PFSK-1 (cell line): ENCODE data around the gene THSD4.

ENCODE experiments used
- FOXP2 ChIP-seq: optimal IDR thresholded peaks from 2 replicates; pipeline ENCODE3; 2011; ENCODE audit warnings: borderline replicate concordance, control low read depth, inconsistent platforms; ENCODE audit not compliant: insufficient read depth; ENCODE audit errors: extremely low read length, extremely low read depth
- POLR2AphosphoS5 ChIP-seq: IDR thresholded peaks from 2 replicates; pipeline ENCODE4 v1.6.1; 2012; ENCODE audit warnings: low read depth, mild to moderate bottlenecking, control low read depth, low read length, moderate library complexity
- SIN3A ChIP-seq: IDR thresholded peaks from 2 replicates; pipeline ENCODE4 v1.6.1; 2012; ENCODE audit warnings: mild to moderate bottlenecking, low read length, moderate library complexity, borderline replicate concordance; ENCODE audit not compliant: insufficient read depth
- TAF1 ChIP-seq: IDR thresholded peaks from 2 replicates; pipeline ENCODE4 v1.6.1; 2012; ENCODE audit warnings: low read length, control low read depth, borderline replicate concordance; ENCODE audit not compliant: insufficient read depth
- TF ChIP-seq, protein P1 (sequence below), 2 experiments: IDR thresholded peaks; 2 replicates each; pipeline versions ENCODE4 v1.6.1 to v1.8.0; 2011 to 2012; ENCODE audit warnings: low read depth in 2 of 2, low read length in 2 of 2, control low read depth in 1 of 2, inconsistent platforms in 1 of 2, mild to moderate bottlenecking in 1 of 2, moderate library complexity in 1 of 2; ENCODE audit not compliant: insufficient read depth in 1 of 2

Gene THSD4

DNA sequence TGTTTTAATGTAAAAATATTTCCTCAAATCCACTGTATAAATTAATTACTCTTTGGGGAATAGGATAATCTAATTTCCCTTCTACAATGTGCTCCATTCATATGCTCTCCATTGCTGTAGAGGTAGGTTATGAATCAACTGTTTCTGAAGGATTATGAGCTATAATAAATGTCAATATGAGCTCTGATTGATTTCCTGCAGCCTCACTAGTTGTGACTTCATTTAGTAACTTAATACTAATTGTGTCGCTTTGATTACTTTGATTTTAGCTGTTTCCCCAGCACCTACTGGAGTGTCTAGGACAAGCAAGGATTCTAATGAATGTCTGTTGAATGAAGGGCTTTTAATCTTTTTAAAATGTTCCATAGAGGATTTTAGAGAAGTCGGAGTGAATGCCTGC is 458.3 kb downstream of the THSD4 start:
- no peak for TF ChIP-seq FOXP2
- no peak for TF ChIP-seq TAF1
- TF ChIP-seq, protein P1, sequence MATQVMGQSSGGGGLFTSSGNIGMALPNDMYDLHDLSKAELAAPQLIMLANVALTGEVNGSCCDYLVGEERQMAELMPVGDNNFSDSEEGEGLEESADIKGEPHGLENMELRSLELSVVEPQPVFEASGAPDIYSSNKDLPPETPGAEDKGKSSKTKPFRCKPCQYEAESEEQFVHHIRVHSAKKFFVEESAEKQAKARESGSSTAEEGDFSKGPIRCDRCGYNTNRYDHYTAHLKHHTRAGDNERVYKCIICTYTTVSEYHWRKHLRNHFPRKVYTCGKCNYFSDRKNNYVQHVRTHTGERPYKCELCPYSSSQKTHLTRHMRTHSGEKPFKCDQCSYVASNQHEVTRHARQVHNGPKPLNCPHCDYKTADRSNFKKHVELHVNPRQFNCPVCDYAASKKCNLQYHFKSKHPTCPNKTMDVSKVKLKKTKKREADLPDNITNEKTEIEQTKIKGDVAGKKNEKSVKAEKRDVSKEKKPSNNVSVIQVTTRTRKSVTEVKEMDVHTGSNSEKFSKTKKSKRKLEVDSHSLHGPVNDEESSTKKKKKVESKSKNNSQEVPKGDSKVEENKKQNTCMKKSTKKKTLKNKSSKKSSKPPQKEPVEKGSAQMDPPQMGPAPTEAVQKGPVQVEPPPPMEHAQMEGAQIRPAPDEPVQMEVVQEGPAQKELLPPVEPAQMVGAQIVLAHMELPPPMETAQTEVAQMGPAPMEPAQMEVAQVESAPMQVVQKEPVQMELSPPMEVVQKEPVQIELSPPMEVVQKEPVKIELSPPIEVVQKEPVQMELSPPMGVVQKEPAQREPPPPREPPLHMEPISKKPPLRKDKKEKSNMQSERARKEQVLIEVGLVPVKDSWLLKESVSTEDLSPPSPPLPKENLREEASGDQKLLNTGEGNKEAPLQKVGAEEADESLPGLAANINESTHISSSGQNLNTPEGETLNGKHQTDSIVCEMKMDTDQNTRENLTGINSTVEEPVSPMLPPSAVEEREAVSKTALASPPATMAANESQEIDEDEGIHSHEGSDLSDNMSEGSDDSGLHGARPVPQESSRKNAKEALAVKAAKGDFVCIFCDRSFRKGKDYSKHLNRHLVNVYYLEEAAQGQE (IDR thresholded peaks at IDR 0.05; ENCODE audit: insufficient read depth in 1 of 2, low read depth in 2 of 2, low read length in 2 of 2) = no peak
- no peak for TF ChIP-seq POLR2AphosphoS5
- no peak for TF ChIP-seq SIN3A

DNA sequence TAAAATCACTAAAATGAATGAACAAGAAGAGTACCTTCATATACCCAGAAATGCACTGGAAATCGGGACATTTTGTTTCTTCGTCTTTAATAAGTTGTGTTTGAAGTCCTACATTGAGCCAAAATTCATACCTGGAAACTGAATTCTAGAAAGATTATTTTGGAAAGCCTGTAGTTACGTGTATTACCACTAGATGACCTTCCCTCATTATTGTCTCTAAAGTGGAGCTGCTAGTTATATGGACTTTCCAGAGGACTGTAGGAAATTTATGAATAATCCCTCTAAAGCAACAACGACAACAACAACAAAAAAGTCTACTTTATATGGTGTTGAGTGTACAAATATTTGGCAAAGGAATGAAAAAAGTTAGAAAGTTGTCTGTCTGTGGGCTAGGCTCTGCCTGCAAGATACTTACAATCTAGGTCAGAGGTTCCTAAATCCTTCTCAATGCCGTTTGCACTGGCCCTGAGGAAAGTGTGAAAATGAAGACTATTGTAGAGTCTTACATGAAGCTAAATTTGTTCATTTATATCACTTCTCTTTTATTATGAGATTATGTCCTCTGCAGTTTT is 460.3 kb downstream of the THSD4 start:
- TF ChIP-seq, protein P1 (IDR thresholded peaks at IDR 0.05; ENCODE audit: insufficient read depth in 1 of 2, low read depth in 2 of 2, low read length in 2 of 2) = no peak
- no peak for TF ChIP-seq FOXP2
- no peak for TF ChIP-seq POLR2AphosphoS5
- TF ChIP-seq SIN3A = no peak
- no peak for TF ChIP-seq TAF1

DNA sequence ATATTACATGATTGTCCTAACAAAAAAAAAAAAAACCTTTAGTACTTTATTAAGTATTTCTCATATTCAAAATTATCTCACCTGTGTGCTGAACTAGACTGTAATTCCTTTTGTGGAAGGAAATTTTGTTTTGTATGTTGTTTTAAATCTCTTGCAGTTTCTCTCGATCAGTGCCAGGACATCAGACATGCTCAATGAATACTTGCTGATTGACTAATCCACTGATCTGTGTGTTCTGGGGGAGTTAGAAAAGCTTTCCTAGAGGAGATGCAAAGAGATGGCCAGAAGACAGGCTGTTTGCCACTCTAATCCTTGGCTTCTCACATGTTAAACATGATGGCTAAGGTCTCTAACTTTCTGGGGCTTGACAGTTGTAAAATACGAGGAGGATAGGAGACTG is 461.8 kb downstream of the THSD4 start:
- TF ChIP-seq POLR2AphosphoS5 = no peak
- TF ChIP-seq SIN3A = no peak
- TF ChIP-seq, protein P1 (IDR thresholded peaks at IDR 0.05; ENCODE audit: insufficient read depth in 1 of 2, low read depth in 2 of 2, low read length in 2 of 2) = no peak
- no peak for TF ChIP-seq FOXP2
- no peak for TF ChIP-seq TAF1

DNA sequence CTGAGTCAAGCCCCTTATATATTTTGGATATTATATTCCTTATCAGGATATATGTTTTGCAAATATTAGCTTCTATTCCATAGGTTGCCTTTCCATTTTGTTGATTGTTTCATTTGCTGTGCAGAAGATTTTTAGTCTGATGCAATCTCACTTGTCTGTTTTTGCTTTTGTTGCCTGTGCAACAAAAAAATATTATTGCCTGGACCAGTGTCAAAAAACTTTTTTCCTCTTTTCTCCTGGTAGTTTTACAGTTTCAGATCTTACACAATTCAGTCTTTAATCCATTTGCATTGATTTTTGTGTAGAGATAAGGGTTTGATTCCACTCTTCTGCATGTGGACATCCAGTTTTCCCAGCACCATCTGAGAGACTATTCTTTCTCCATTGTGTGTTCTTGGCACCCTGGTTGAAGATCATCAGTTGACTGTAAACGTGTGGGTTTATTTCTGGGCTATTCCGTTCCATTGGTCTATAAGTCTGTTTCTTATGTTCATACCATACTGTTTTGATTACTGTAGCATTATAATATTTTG is 466.2 kb downstream of the THSD4 start:
- TF ChIP-seq FOXP2 = no peak
- TF ChIP-seq POLR2AphosphoS5 = no peak
- TF ChIP-seq, protein P1 (IDR thresholded peaks at IDR 0.05; ENCODE audit: insufficient read depth in 1 of 2, low read depth in 2 of 2, low read length in 2 of 2) = no peak

DNA sequence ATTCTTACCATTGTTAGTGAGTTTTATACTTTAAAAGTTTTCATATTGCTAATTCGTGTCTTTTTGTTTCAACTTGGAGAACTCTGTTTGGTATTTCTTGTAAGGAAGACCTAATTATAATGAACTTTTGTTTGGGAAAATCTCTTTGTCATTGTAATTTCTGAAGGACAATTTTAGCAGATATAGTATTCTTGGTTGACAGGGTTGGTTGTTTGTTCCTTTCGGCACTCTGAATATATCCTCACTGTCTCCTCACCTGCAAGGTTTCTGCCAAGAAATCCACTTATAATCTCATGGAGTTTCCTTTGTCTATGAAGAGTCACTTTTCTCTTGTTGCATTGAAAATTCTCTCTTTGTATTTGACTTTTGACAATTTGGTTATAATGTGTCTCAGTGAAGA is 469.9 kb downstream of the THSD4 start:
- TF ChIP-seq, protein P1 (IDR thresholded peaks at IDR 0.05; ENCODE audit: insufficient read depth in 1 of 2, low read depth in 2 of 2, low read length in 2 of 2) = no peak
- no peak for TF ChIP-seq SIN3A
- no peak for TF ChIP-seq FOXP2
- TF ChIP-seq POLR2AphosphoS5 = no peak
- no peak for TF ChIP-seq TAF1
